OCI-LY7 (cell line): ENCODE data around the gene PIGC. TPM values are rescaled to one million over a fixed set of nuclear protein-coding genes. Genes with fewer than 3 reads are reported as not detected.

Source experiments
- BruUV-seq: library from RNA; stranded (reverse); fragments of 400-500 nt; replicated peaks from 2 replicates; lab custom pipeline; 2021; lab: Mats Ljungman, UMichigan
- CTCF ChIA-PET: fragments of 300-600 bp; sonication (Branson Sonifier 250); formaldehyde crosslinking; loops from one replicate; lab custom pipeline; 2022; ENCODE audit warnings: antibody characterized with exemption; ENCODE audit not compliant: unreplicated experiment; lab: Charles Lee
- POLR2A ChIA-PET: fragments of 300-600 bp; sonication (Branson Sonifier 250); formaldehyde crosslinking; loops from one replicate; lab custom pipeline; 2022; ENCODE audit warnings: antibody characterized with exemption; lab: Charles Lee
- DNase-seq: peaks from one replicate; pipeline ENCODE4 v3.0.0-alpha.2; 2015; ENCODE audit warnings: low spot score
- H2AFZ ChIP-seq: fragments of 200-600 bp; sonication (generic), shearing (Covaris generic); 2 replicates; pipeline ENCODE4 v1.6.1; 2014; ENCODE audit warnings: mild to moderate bottlenecking, antibody characterized with exemption, low read length, moderate library complexity
- H3K27ac ChIP-seq: fragments of 200-600 bp; sonication (generic); 2 replicates; pipeline ENCODE4 v1.5.1; 2014; ENCODE audit warnings: mixed run types, low read depth, mild to moderate bottlenecking, moderate library complexity, low read length, inconsistent platforms; ENCODE audit not compliant: poor library complexity, severe bottlenecking
- H3K36me3 ChIP-seq: fragments of 200-600 bp; sonication (generic); 2 replicates; pipeline ENCODE4 v1.6.1; 2014; ENCODE audit warnings: mild to moderate bottlenecking, antibody characterized with exemption, low read length, moderate library complexity, mixed read lengths; ENCODE audit not compliant: insufficient read depth
- H3K4me1 ChIP-seq: fragments of 200-600 bp; sonication (generic); 2 replicates; pipeline ENCODE4 v1.5.1; 2014; ENCODE audit warnings: mild to moderate bottlenecking, low read length; ENCODE audit not compliant: insufficient read depth, poor library complexity, severe bottlenecking
- H3K4me2 ChIP-seq: fragments of 200-600 bp; sonication (generic); 2 replicates; pipeline ENCODE4 v1.6.1; 2014; ENCODE audit warnings: mild to moderate bottlenecking, low read length
- H3K4me3 ChIP-seq: fragments of 200-600 bp; sonication (generic); 2 replicates; pipeline ENCODE4 v1.5.1; 2014; ENCODE audit warnings: mild to moderate bottlenecking, low read depth, low read length; ENCODE audit not compliant: poor library complexity, severe bottlenecking
- H3K79me2 ChIP-seq: fragments of 200-600 bp; sonication (generic); 2 replicates; pipeline ENCODE4 v1.6.1; 2016; ENCODE audit warnings: low read depth, mild to moderate bottlenecking, low read length, moderate library complexity, mixed read lengths; ENCODE audit not compliant: insufficient read depth
- H3K9me2 ChIP-seq: fragments of 200-600 bp; sonication (generic); 2 replicates; pipeline ENCODE4 v1.6.1; 2016; ENCODE audit warnings: mild to moderate bottlenecking, low read length, mixed read lengths; ENCODE audit not compliant: insufficient read depth
- H3K9me3 ChIP-seq: fragments of 200-600 bp; sonication (generic); 2 replicates; pipeline ENCODE4 v1.6.1; 2014; ENCODE audit warnings: mild to moderate bottlenecking, mixed run types, low read length, mixed read lengths
- H4K20me1 ChIP-seq: fragments of 200-600 bp; sonication (generic); 2 replicates; pipeline ENCODE4 v1.6.1; 2014; ENCODE audit warnings: mild to moderate bottlenecking, antibody characterized with exemption, low read length, moderate library complexity, mixed read lengths; ENCODE audit not compliant: insufficient read depth
- CTCF ChIP-seq: fragments of 200-600 bp; sonication (generic); conservative IDR thresholded peaks from 2 replicates; pipeline ENCODE4 v1.5.1; 2014; ENCODE audit warnings: mild to moderate bottlenecking, antibody characterized with exemption, low read length, moderate library complexity, mixed read lengths
- EZH2phosphoT487 ChIP-seq: fragments of 200-600 bp; sonication (generic); IDR thresholded peaks from 2 replicates; pipeline ENCODE4 v1.6.1; 2018; ENCODE audit warnings: low read depth, borderline replicate concordance, mild to moderate bottlenecking, mixed run types, antibody characterized with exemption, low read length, moderate library complexity, mixed read lengths
- intact Hi-C: fragments of 100-400 bp; cut with micrococcal nuclease; formaldehyde crosslinking; loops from one replicate; pipeline ENCODE4 v1.10.0; 2022; ENCODE audit not compliant: unreplicated experiment
- total RNA-seq, 2 experiments: library from RNA; depleted of rRNA in 1 of 2; stranded (reverse); fragments of >200 nt in 1 of 2; shearing (Covaris generic) in 1 of 2; gene quantifications; 2 replicates each; pipeline ENCODE4 v1.2.3, GENCODE V29; 2014 to 2022

PIGC gene
- total RNA-seq, 2 experiments from 2014 or later: 15.4 to 18.4 TPM

- Histone ChIP-seq H3K9me3 (no peaks in the 10 kb centered on the region), H3K27ac (no peak overlapping the region), H3K4me1 (peaks cover 3% of the 10 kb centered on the region), H3K79me2 (no peaks in the 10 kb centered on the region), H2AFZ (no peak overlapping the region), H3K9me2 (0 out of 2 replicates have a peak, but pooled peaks cover 4% of the 10 kb centered on the region), H4K20me1 (no peaks in the 10 kb centered on the region), H3K36me3 (no peaks in the 10 kb centered on the region), H3K4me3 (no peak overlapping the region), H3K4me2 (no peak overlapping the region)
- BruUV-seq: no TSS peak
- CTCF ChIA-PET: no interaction called here
- intact Hi-C loops: no loop called here
- TF ChIP-seq EZH2phosphoT487 (no peak), CTCF (no peak)
- POLR2A ChIA-PET: interaction anchor here (0.5 to 1.2 kb wide), 4 partner anchors 12 to 191 kb away, joined by 3 to 5 read pairs (median 4); no protein-coding TSS in a partner anchor
- DNase-seq: no peak
Observed at GRCh38 chr1:172404121-172404520, 39.7 kb downstream of the PIGC start.

- no peak for DNase-seq
- peaks cover 6% of the 10 kb centered on the region for H3K4me1 ChIP-seq
- 0 out of 2 replicates have a peak, but pooled peaks cover 4% of the 10 kb centered on the region for H3K9me2 ChIP-seq
- no peak overlapping the region for H3K27ac ChIP-seq
- TF ChIP-seq EZH2phosphoT487 (no peak), CTCF (no peak)
- no peak overlapping the region for H3K4me2 ChIP-seq
- intact Hi-C loops: no loop called here
- H3K36me3 ChIP-seq: no peaks in the 10 kb centered on the region
- H3K9me3 ChIP-seq: no peaks in the 10 kb centered on the region
- no peaks in the 10 kb centered on the region for H3K79me2 ChIP-seq
- H3K4me3 ChIP-seq: no peak overlapping the region
- no TSS peak for BruUV-seq
- no peaks in the 10 kb centered on the region for H4K20me1 ChIP-seq
- H2AFZ ChIP-seq: no peak overlapping the region
- CTCF ChIA-PET: no interaction called here
- POLR2A ChIA-PET: interaction anchor here (0.6 to 1.2 kb wide), 4 partner anchors 14 to 803 kb away, joined by 3 to 5 read pairs (median 4); no protein-coding TSS in a partner anchor
Observed at GRCh38 chr1:172402878-172403569, 40.8 kb downstream of the PIGC start.

- Histone ChIP-seq H3K4me1 (peaks cover 6% of the 10 kb centered on the region), H3K4me3 (no peak overlapping the region), H2AFZ (no peak overlapping the region), H4K20me1 (no peaks in the 10 kb centered on the region), H3K36me3 (no peaks in the 10 kb centered on the region), H3K79me2 (no peaks in the 10 kb centered on the region), H3K4me2 (no peak overlapping the region), H3K9me3 (no peaks in the 10 kb centered on the region), H3K27ac (no peak overlapping the region), H3K9me2 (0 out of 2 replicates have a peak, but pooled peaks cover 4% of the 10 kb centered on the region)
- ChIA-PET POLR2A (interaction anchor here (0.8 kb wide), 1 partner anchor 59 kb away, joined by 3 read pairs; no protein-coding TSS in a partner anchor), CTCF (no interaction called here)
- no TSS peak for BruUV-seq
- TF ChIP-seq CTCF: peak; percentile 67
- TF ChIP-seq EZH2phosphoT487: no peak
- peak; percentile 22 for DNase-seq
- intact Hi-C loops: no loop called here
Observed at GRCh38 chr1:172401892-172402291, 42.0 kb downstream of the PIGC start.
